ENCODE results near the gene CLRN3.

DNA sequence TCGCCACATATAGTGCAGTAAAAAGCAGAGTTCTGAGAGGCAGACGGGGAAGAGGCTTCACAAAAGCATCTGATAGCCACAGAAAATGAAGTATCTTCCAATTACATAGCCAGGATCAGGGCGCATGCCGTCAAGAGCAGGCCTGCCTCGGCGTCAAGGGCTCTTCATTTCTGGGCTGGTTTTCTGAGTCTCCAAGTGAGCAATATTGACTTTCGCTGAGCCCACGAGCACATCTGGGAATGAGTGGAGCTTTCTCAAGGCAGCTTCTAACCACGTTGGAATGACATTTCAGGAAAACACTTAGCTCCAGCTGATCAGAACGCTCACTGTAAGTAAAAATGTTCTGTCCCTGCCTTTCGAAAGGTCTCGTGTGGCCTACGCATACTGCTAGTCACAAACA, 51.9 kb downstream of the CLRN3 start:
- no peak for TF ChIP-seq EZH2 (IDR thresholded peaks at IDR 0.05; ENCODE audit: insufficient read depth, low read length)
- TF ChIP-seq, protein P1, sequence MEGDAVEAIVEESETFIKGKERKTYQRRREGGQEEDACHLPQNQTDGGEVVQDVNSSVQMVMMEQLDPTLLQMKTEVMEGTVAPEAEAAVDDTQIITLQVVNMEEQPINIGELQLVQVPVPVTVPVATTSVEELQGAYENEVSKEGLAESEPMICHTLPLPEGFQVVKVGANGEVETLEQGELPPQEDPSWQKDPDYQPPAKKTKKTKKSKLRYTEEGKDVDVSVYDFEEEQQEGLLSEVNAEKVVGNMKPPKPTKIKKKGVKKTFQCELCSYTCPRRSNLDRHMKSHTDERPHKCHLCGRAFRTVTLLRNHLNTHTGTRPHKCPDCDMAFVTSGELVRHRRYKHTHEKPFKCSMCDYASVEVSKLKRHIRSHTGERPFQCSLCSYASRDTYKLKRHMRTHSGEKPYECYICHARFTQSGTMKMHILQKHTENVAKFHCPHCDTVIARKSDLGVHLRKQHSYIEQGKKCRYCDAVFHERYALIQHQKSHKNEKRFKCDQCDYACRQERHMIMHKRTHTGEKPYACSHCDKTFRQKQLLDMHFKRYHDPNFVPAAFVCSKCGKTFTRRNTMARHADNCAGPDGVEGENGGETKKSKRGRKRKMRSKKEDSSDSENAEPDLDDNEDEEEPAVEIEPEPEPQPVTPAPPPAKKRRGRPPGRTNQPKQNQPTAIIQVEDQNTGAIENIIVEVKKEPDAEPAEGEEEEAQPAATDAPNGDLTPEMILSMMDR (IDR thresholded peaks at IDR 0.05; ENCODE audit: insufficient read depth, low read depth, low read length) = no peak

Measured in astrocyte (in vitro differentiated cells and primary cell).